Measurements from ENCODE around the gene VWA5B1.

DNA sequence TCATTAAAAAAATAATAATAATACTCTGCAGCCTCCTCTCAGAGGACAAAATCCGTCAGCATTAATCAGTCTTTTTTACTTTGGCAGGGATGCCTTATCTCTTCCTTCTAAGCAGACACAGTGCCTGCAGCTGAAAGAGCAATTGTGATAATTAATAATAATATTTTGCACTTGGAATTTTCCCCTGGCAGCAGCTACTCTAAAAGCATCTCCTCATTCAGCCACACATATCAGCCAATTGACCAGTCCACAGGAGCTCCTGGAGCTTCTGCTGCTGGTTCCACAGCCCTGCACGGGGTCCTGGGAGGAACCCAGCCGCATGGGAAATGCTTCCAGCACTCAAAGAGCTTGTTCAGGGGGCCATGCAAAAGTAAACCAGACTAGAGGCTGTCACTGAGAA is 31.0 kb upstream of the VWA5B1 start:
- TF ChIP-seq CTCF (IDR thresholded peaks at IDR 0.05) (no peak), POLR2A (IDR thresholded peaks at IDR 0.05) (no peak)
